AG04450 (cell line): ENCODE results near the gene ULBP2. TPM values are rescaled to one million over a fixed set of nuclear protein-coding genes. Genes with fewer than 3 reads are reported as not detected.
"Not testable (repeated sequence)": the region's sequence is repeated elsewhere in the genome, so short reads cannot be mapped to it uniquely, and the experiment has no call there.

Experiments
- CTCF ChIA-PET: fragments of 300-600, 350-600 bp; formaldehyde crosslinking; extraction: SDS; loops from one replicate; lab custom pipeline; 2022; ENCODE audit warnings: antibody characterized with exemption, inconsistent platforms; lab: Charles Lee
- POLR2A ChIA-PET: fragments of 350-600 bp; formaldehyde crosslinking; extraction: SDS; loops from one replicate; lab custom pipeline; 2021; ENCODE audit warnings: antibody characterized with exemption, inconsistent platforms; lab: Yijun Ruan, JAX
- DNase-seq: peaks from one replicate; pipeline ENCODE4 v3.0.0-alpha.2; 2011; ENCODE audit warnings: low read depth, low spot score
- H3K27ac ChIP-seq: one replicate; pipeline ENCODE4 v1.5.1; 2012; ENCODE audit warnings: low read depth, low read length, control low read depth
- H3K27me3 ChIP-seq: one replicate; pipeline ENCODE4 v1.6.0; 2012; ENCODE audit warnings: low read length; ENCODE audit not compliant: control insufficient read depth, insufficient read depth
- H3K4me3 ChIP-seq: 2 replicates; pipeline ENCODE4 v1.5.1; 2011; ENCODE audit warnings: mild to moderate bottlenecking, low read depth, low read length, control low read depth
- H3K9me3 ChIP-seq: 2 replicates; pipeline ENCODE4 v1.5.1; 2012; ENCODE audit warnings: low read length; ENCODE audit not compliant: control insufficient read depth, insufficient read depth
- CTCF ChIP-seq: IDR thresholded peaks from 2 replicates; pipeline ENCODE4 v1.5.1; 2011; ENCODE audit warnings: low read depth, low read length, control low read depth, inconsistent platforms
- polyA plus RNA-seq: library from polyadenylated mRNA; depleted of rRNA; stranded (reverse); fragments of >200 nt; gene quantifications from 2 replicates; pipeline ENCODE4 v1.2.3, GENCODE V29; 2011

The ULBP2 gene
- polyA plus RNA-seq, 1 experiment: 7.9 TPM

GRCh38 chr6:149948011-149948410 is 6.2 kb downstream of the ULBP2 start:
- no peak for DNase-seq
- POLR2A ChIA-PET: no interaction called here
- Histone ChIP-seq H3K4me3 (no peak overlapping the region), H3K27ac (no peak overlapping the region), H3K27me3 (peaks cover 26% of the 10 kb centered on the region), H3K9me3 (no peaks in the 10 kb centered on the region)
- TF ChIP-seq CTCF: no peak
- CTCF ChIA-PET: no interaction called here

GRCh38 chr6:149948616-149949015 is 6.8 kb downstream of the ULBP2 start:
- no peak for DNase-seq
- H3K27ac ChIP-seq: no peak overlapping the region
- H3K4me3 ChIP-seq: no peak overlapping the region
- ChIA-PET POLR2A (no interaction called here), CTCF (no interaction called here)
- H3K27me3 ChIP-seq: peaks cover 30% of the 10 kb centered on the region
- H3K9me3 ChIP-seq: no peaks in the 10 kb centered on the region
- no peak for TF ChIP-seq CTCF

- no peaks in the 10 kb centered on the region for H3K9me3 ChIP-seq
- no peak overlapping the region for H3K27ac ChIP-seq
- DNase-seq: no peak
- peaks cover 33% of the 10 kb centered on the region for H3K27me3 ChIP-seq
- CTCF ChIA-PET: no interaction called here
- POLR2A ChIA-PET: no interaction called here
- H3K4me3 ChIP-seq: no peak overlapping the region
- no peak for TF ChIP-seq CTCF
Measured at GRCh38 chr6:149950423-149950822, 8.6 kb downstream of the ULBP2 start.

- H3K4me3 ChIP-seq: no peak overlapping the region
- ChIA-PET CTCF (no interaction called here), POLR2A (no interaction called here)
Measured at GRCh38 chr6:149951096-149951495, 9.3 kb downstream of the ULBP2 start.

GRCh38 chr6:149951626-149952025 is 9.8 kb downstream of the ULBP2 start:
- POLR2A ChIA-PET: no interaction called here
- DNase-seq: no peak
- TF ChIP-seq CTCF: no peak
- CTCF ChIA-PET: interaction anchor here (0.6 to 2.0 kb wide), 2 partner anchors 10 to 66 kb away, joined by 3 to 6 read pairs; no protein-coding TSS in a partner anchor
- peaks cover 42% of the 10 kb centered on the region for H3K27me3 ChIP-seq
- no peak overlapping the region for H3K4me3 ChIP-seq
- H3K27ac ChIP-seq: no peak overlapping the region
- no peaks in the 10 kb centered on the region for H3K9me3 ChIP-seq

More at GRCh38 chr6:149951096-149951495, 9.3 kb downstream of the ULBP2 start:
- Histone ChIP-seq H3K9me3 (no peaks in the 10 kb centered on the region), H3K27me3 (peaks cover 40% of the 10 kb centered on the region), H3K27ac (no peak overlapping the region)
- no peak for TF ChIP-seq CTCF
- DNase-seq: no peak

GRCh38 chr6:149953390-149953789 is 11.6 kb downstream of the ULBP2 start:
- DNase-seq, H3K4me3 ChIP-seq, H3K9me3 ChIP-seq, H3K27ac ChIP-seq, POLR2A ChIA-PET: not testable (repeated sequence)
- CTCF ChIA-PET: interaction anchor here (2.0 kb wide), 1 partner anchor 64 kb away, joined by 6 read pairs; no protein-coding TSS in a partner anchor
- H3K27me3 ChIP-seq: peaks cover 50% of the 10 kb centered on the region

GRCh38 chr6:149953934-149954327 is 12.1 kb downstream of the ULBP2 start:
- CTCF ChIA-PET, H3K4me3 ChIP-seq, POLR2A ChIA-PET, DNase-seq, H3K27ac ChIP-seq, H3K9me3 ChIP-seq: not testable (repeated sequence)
- H3K27me3 ChIP-seq: peaks cover 52% of the 10 kb centered on the region
